ENCODE measurements around the gene QSOX1. TPM values are rescaled to one million over a fixed set of nuclear protein-coding genes. Genes with fewer than 3 reads are reported as not detected.

The QSOX1 gene
- total and polyA plus RNA-seq, 4 donors: 170 to 537 (median 256) TPM

- Histone ChIP-seq H3K27ac (ENCODE audit: low read depth in 1 of 2, low read length in 1 of 2) (no peak overlapping the region), H3K9ac (ENCODE audit: insufficient read depth in 1 of 2, low read length in 2 of 2) (no peak overlapping the region), H3K36me3 (ENCODE audit: control insufficient read depth in 4 of 4, insufficient read depth in 4 of 4, low read length in 4 of 4) (peaks cover 0 to 47% (median 8%) of the 10 kb centered on the region in 4 donors), H3K4me3 (no peak overlapping the region), H3K27me3 (ENCODE audit: control insufficient read depth in 3 of 3, insufficient read depth in 3 of 3, low read length in 2 of 3) (no peaks in the 10 kb centered on the region), H3K4me1 (ENCODE audit: control insufficient read depth in 5 of 5, insufficient read depth in 5 of 5, low read length in 5 of 5) (no peaks in the 10 kb centered on the region), H3K9me3 (ENCODE audit: control insufficient read depth in 4 of 4, insufficient read depth in 3 of 4, low read length in 3 of 4) (no peaks in the 10 kb centered on the region)
- 94% methylated on average over 17 of the region's 17 CpGs for WGBS, 2 donors
- no peak for ATAC-seq (ENCODE audit: insufficient read depth, low FRiP score)
- TF ChIP-seq, protein P1, sequence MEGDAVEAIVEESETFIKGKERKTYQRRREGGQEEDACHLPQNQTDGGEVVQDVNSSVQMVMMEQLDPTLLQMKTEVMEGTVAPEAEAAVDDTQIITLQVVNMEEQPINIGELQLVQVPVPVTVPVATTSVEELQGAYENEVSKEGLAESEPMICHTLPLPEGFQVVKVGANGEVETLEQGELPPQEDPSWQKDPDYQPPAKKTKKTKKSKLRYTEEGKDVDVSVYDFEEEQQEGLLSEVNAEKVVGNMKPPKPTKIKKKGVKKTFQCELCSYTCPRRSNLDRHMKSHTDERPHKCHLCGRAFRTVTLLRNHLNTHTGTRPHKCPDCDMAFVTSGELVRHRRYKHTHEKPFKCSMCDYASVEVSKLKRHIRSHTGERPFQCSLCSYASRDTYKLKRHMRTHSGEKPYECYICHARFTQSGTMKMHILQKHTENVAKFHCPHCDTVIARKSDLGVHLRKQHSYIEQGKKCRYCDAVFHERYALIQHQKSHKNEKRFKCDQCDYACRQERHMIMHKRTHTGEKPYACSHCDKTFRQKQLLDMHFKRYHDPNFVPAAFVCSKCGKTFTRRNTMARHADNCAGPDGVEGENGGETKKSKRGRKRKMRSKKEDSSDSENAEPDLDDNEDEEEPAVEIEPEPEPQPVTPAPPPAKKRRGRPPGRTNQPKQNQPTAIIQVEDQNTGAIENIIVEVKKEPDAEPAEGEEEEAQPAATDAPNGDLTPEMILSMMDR (IDR thresholded peaks at IDR 0.05; ENCODE audit: control extremely low read depth, extremely low read depth): no peak
- no peak for DNase-seq
Measured at GRCh38 chr1:180196436-180197003, 41.9 kb downstream of the QSOX1 start.

DNA sequence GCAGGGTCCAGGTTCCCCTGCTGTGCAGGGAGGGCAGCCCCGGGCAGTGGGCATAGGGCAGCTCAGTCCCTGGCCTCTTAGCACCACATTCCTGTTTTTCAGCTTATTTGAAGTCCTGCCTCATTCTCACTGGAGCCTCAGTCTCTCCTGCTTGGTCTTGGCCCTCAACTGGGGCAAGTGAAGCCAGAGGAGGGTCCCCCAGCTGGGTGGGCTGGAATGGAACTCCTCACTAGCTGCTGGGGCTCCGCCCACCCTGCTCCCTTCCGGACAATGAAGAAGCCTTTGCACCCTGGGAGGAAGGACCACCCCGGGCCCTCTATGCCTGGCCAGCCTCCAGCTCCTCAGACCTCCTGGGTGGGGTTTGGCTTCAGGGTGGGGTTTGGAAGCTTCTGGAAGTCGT is 42.6 kb downstream of the QSOX1 start:
- Histone ChIP-seq H3K4me3 (no peak overlapping the region), H3K27me3 (ENCODE audit: control insufficient read depth in 3 of 3, insufficient read depth in 3 of 3, low read length in 2 of 3) (no peaks in the 10 kb centered on the region), H3K9ac (ENCODE audit: insufficient read depth in 1 of 2, low read length in 2 of 2) (no peak overlapping the region), H3K4me1 (ENCODE audit: control insufficient read depth in 5 of 5, insufficient read depth in 5 of 5, low read length in 5 of 5) (no peaks in the 10 kb centered on the region), H3K27ac (ENCODE audit: low read depth in 1 of 2, low read length in 1 of 2) (no peak overlapping the region), H3K9me3 (ENCODE audit: control insufficient read depth in 4 of 4, insufficient read depth in 3 of 4, low read length in 3 of 4) (no peaks in the 10 kb centered on the region), H3K36me3 (ENCODE audit: control insufficient read depth in 4 of 4, insufficient read depth in 4 of 4, low read length in 4 of 4) (peaks cover 0 to 40% (median 8%) of the 10 kb centered on the region in 4 donors)
- DNase-seq (no peak), ATAC-seq (ENCODE audit: insufficient read depth, low FRiP score) (no peak)
- TF ChIP-seq, protein P1 (IDR thresholded peaks at IDR 0.05; ENCODE audit: control extremely low read depth, extremely low read depth): no peak
- WGBS, 2 donors: 83 to 86% methylated on average over 5 of the region's 5 CpGs

- no peak overlapping the region for H3K9ac ChIP-seq (ENCODE audit: insufficient read depth in 1 of 2, low read length in 2 of 2)
- no peak for DNase-seq
- TF ChIP-seq, protein P1 (IDR thresholded peaks at IDR 0.05; ENCODE audit: control extremely low read depth, extremely low read depth): no peak
- WGBS, 2 donors: 90 to 93% methylated on average over 4 of the region's 4 CpGs
- no peaks in the 10 kb centered on the region for H3K27me3 ChIP-seq (ENCODE audit: control insufficient read depth in 3 of 3, insufficient read depth in 3 of 3, low read length in 2 of 3)
- no peak overlapping the region for H3K27ac ChIP-seq (ENCODE audit: low read depth in 1 of 2, low read length in 1 of 2)
- H3K36me3 ChIP-seq (ENCODE audit: control insufficient read depth in 4 of 4, insufficient read depth in 4 of 4, low read length in 4 of 4): peaks cover 0 to 36% (median 8%) of the 10 kb centered on the region in 4 donors
- no peaks in the 10 kb centered on the region for H3K9me3 ChIP-seq (ENCODE audit: control insufficient read depth in 4 of 4, insufficient read depth in 3 of 4, low read length in 3 of 4)
- no peak overlapping the region for H3K4me3 ChIP-seq
- H3K4me1 ChIP-seq (ENCODE audit: control insufficient read depth in 5 of 5, insufficient read depth in 5 of 5, low read length in 5 of 5): no peaks in the 10 kb centered on the region
- no peak for ATAC-seq (ENCODE audit: insufficient read depth, low FRiP score)
Measured at GRCh38 chr1:180198196-180198595, 43.5 kb downstream of the QSOX1 start.

GRCh38 chr1:180198611-180199010 is 43.9 kb downstream of the QSOX1 start:
- H3K36me3 ChIP-seq (ENCODE audit: control insufficient read depth in 4 of 4, insufficient read depth in 4 of 4, low read length in 4 of 4): peaks cover 0 to 36% (median 8%) of the 10 kb centered on the region in 4 donors
- WGBS, 2 donors: 92% methylated on average over 5 of the region's 5 CpGs
- DNase-seq (no peak), ATAC-seq (ENCODE audit: insufficient read depth, low FRiP score) (no peak)
- H3K9ac ChIP-seq (ENCODE audit: insufficient read depth in 1 of 2, low read length in 2 of 2): no peak overlapping the region
- H3K4me1 ChIP-seq (ENCODE audit: control insufficient read depth in 5 of 5, insufficient read depth in 5 of 5, low read length in 5 of 5): no peaks in the 10 kb centered on the region
- no peaks in the 10 kb centered on the region for H3K27me3 ChIP-seq (ENCODE audit: control insufficient read depth in 3 of 3, insufficient read depth in 3 of 3, low read length in 2 of 3)
- H3K9me3 ChIP-seq (ENCODE audit: control insufficient read depth in 4 of 4, insufficient read depth in 3 of 4, low read length in 3 of 4): no peaks in the 10 kb centered on the region
- TF ChIP-seq, protein P1 (IDR thresholded peaks at IDR 0.05; ENCODE audit: control extremely low read depth, extremely low read depth): no peak
- no peak overlapping the region for H3K27ac ChIP-seq (ENCODE audit: low read depth in 1 of 2, low read length in 1 of 2)
- no peak overlapping the region for H3K4me3 ChIP-seq

All from lung (tissue), 12 donors.